Retina (tissue), 1 donor: ENCODE measurements around the gene GNG12.

Experiments
- DNase-seq: peaks from one replicate; pipeline ENCODE4 v3.0.0-alpha.2; 2016

The GNG12 gene

DNA sequence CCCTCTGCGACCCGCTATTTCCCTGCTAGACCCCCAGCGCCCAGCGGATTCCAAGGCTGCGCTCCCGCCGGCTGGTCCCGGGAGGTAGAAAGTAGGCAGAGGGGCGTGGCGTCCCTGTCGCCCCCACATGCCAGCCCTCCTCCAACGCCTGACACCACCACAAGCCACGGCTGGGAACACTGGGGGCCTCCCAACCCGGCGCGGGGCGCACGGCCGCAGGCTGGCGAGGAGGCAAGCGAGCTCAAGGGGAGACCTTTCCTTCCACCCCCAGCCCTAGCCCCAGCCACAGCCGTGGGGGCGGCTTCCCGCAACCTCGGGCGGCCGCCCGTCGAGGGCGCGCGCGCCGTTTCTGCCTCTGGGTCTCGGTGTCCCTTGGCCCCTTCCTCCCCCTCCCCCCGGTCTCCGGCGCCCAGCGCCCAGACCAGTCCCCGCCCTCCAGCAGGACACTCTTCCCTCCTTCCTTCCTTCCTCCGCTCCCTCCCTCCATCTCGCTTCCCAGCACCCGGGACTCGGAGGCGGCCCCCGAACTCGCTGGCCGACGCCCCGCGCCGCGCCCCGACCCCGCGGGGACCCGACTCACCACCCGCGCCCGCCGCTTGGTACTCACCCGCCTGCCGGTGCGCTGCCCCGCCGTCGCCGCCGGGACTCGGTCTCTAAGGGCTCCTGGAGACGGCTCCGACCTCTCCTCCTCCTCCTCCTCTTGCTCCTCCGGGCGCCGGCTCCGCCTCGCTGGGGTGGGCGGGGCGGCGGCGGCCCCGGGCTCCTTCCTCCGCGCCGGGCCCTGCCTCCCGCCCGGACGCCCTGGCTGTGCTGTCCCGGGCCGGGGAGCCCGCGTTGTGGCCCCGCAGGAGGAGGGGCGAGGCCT lies at the start of gene GNG12:
TSS of gene GNG12 (minus strand) at position 731 of the 865 bp plus-strand sequence. CDS start 125,781 bp downstream, outside the sequence.
- peak; percentile 85 for DNase-seq

DNA sequence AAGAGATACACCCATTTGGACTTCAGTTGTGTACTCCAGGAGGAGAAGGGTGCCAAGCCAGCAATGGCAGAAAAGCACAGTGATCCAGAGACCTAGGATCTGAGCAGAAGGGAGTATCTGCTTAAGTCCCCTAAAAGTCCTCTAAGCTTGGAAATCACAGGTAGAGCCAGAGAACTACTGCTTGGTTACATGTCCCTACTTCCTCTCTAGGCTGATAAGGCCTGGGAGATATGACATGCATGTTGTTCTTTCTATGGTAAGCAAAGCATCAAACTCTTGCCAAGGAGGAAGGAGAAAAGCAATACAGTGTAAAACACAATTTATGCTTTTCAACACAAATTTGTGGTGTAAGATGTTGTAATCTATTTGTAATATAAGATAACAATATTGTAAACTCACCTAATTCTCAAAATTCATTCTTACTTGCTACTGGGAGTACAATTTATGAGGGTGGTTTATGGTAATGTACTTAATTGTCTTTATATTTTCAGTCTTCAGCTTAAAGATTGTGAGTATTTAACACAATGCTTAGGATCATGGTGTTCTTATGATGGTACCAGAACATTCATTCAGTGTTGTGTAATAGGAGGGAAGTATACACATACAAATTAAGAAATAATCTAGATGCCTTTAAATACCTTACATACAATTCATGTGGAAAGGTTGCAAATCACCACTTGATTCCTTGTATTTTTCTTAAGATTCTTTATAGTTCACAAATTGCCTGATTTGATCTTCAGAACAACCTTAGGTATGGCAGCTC lies 49.1 kb upstream of the GNG12 start:
- DNase-seq: no peak

DNA sequence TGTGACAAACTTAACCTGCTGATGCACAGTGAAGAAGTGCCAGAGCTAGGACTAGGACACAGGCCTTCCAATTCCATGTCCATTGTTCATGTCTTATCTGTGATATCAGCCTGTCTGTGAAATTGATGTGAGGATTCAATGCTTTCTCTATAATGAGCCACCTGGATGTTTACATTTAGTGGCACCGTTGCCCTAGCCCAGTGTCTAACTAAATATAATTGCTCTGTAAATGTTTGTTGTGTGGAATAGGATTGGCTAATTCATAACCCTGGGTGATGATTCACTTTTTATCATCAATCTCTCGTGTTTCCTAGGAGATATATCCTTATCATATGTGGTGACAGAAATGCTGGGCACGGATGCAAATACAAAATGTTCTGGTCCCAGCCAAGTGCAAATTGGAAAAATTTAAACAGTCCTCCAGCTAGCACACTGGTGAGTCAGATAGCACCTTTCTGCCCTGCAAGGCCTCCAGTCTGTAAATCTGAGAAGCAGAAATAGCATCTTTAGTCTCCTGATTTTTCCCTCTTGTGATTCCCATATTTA lies 46.9 kb upstream of the GNG12 start:
- no peak for DNase-seq

DNA sequence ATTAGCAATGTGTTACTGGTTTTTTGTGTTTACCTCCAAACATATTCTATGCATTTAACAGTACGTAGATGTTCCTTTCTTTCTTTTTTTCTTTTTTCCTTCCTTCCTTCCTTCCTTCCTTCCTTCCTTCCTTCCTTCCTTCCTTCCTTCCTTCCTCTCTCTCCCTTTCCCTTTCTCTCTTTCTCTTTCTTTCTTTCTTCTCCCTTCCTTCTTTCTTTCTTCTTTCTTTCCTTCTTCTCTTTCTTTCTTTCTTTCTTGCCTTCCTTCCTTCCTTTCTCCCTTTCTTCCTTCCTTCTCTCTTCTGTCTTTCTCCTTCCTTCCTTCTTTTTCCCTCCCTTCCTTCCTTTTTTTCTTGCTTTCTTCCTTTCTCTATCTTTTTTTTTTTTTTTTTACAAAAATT lies 46.2 kb upstream of the GNG12 start:
- DNase-seq: no peak

DNA sequence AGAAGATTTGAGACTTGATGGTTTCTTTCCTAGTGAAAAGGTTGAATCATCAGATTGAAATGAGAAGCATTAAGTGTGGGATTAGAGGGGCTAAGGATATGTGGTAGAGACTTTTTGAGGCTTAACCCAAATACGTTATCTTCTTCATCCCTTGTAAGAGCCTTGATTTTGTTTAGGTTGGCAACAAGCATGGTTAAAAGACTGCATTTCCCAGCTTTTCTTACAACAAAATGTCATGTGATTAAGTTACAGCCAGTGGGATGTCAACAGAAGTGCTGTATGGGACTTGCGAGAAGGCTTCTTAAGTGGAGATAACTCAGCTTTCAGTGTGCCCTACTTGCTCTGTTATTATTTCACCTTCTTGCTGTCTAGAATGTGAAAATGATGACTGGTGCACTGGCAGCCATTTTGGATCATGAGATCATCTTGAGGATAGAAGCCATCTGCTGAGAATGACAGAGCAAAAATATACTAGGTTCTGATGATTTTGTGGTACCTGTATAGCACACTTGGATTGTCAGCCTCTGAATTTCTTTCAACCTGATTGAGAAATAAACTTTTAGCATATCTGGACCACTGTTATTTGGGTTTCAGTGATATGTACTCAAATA lies 41.3 kb upstream of the GNG12 start:
- no peak for DNase-seq

DNA sequence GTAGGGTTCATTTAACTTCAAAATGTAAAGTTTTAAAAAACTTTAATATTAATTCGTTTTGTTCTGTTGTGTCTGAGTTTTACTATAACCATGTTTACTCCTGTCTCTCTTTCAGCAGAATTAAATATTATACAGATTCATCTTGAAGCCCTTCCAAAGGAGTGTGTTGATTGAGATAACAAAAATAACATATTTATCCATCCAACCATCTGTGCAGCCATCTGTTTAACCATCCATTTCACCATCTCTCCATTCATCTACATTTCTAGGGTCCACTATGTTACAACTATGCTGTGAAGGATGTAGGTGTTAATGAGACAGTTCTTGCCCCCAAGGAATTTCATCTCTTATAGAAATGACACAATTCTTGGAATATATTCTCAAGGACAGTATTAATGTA lies 36.0 kb upstream of the GNG12 start:
- DNase-seq: no peak

DNA sequence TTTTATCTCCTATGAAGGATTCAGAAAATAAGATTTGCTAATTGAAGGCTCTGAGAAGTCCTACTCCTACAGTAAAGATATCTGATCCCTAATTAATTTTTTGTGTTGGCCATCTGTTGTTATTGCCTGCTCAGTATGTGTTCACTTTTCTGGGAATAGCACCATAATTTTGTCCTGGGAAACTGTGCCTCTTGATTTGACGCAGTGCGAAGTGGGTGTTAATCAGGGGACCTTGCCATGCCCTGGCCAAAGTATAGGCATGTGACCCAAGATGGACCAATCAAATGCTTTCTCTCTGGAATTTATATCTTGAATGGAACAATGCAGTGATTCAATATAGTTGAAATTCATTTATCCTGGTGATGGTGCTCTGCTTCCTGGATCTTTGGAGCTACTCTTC lies 30.4 kb upstream of the GNG12 start:
- DNase-seq: no peak

DNA sequence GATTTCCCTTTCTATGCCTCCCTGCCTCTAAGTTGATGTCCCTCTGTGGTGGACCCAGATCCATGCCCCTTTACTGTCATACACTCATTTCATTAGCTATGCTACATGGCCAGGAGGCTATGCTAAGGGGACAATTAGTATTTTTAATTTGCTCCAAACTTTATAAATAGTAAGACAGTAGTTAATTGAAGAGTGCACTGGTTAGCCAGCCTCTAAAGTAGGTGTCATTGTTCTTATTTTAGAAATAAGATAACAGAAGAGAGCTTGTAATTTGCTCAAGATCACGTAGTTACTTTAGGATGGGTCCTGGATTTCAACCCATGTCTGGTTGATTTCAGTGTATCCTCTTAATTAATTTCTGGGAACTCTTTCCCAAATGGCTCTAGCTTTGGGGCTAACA lies 29.4 kb upstream of the GNG12 start:
- no peak for DNase-seq

DNA sequence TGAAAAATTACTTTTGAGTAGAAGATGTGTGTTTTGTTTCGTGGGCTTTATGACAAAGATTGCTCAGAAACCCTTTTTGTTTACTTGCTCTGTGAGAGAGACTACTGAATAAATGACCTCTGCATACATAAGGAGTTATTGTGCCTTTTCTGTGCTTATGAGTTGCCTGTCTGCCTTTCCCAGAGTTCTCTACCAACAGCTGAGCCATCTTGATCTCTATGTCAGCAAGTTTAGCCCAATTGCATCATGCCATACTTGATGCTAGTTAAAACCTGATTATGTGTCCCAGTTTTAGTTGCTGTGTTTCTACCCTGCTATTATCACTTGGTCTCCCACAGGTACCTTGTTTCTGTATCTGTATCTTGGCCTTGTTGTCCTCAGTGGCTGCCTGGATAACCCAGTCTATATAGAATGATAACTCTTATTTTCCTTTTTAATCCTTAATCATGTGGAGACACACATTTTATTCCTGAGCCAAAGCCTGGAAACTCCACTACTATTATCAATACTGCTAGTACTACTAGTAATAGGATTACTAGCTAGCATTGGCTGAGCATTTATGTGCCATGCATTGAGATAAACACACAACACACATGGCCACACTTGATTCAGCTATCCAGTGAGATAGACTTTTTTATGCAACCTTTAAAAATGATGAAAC lies 28.7 kb upstream of the GNG12 start:
- no peak for DNase-seq

DNA sequence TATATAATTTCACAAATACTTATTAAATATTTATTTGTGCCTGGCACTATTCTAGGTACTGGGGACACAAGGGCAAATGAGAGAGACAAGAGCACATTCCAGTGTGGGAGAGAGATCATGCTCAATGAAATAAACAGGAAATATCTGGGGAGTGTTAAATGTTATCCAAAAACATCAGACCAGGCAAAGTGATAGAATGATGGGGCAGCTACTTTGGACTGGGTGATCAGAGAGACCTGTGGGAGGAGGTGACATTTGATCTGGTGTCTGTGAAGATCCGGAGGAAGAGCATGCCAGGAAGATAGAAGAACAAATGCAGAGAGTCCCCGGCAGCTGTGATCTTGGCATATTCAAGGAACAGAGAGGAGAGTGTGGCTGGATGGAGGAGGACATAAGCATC lies 27.5 kb upstream of the GNG12 start:
- DNase-seq: no peak

DNA sequence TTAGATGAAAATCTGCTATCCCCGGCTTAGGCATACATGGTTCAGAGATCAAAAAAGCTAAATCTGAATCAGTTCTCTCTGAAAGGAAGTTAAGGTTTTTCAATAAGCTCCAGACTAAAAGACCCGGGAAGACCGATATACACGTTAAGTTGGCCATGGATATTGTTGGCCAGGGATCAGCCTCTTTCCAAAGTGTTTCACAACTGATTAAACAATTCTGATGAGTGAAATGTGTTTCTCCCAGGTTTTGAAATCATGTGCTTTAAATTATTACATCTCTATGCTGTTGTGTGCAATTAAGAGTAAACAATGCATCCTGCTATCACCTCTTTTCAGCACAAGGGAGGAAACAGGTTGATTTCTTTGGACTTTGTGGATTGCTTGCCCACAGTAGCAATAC lies 23.7 kb upstream of the GNG12 start:
- no peak for DNase-seq

DNA sequence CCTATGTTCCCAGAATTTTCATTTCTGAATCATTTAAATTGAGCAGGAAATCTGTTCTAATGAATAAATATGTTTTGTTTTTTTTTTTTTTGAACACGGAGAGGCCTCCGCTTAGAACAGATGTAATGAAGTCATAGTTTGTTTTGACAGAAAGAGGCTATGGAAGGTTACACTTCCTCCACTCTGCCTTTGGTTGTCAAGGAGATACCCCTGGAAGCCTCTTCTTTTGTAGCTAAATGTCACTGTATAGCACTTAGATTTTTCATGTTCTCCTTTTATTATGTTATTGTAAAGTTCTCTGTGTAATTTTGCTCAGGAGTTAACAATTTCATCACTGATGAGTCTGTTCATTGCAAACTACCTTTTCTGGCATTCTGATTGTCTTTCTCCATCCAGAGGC lies 22.7 kb upstream of the GNG12 start:
- DNase-seq: no peak

DNA sequence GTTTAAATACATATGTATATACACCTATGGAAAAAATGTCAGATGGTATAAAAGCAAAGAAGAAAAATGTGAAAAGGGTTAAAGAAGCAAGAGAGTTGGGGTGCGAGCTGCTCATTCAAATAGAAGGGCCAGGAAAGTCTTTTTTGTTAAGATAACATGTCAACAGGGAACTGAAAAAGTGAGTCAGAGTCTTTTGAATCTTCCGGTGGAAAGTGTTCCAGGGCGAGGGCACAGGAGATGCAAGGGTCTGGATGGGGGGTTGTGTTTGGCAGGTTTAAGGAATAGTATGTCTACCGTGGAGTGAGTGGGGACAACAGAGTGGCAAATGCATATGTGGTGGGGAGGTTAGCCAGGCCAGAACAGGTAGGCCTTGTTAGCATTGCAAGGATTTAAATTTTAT lies 22.2 kb upstream of the GNG12 start:
- DNase-seq: no peak

DNA sequence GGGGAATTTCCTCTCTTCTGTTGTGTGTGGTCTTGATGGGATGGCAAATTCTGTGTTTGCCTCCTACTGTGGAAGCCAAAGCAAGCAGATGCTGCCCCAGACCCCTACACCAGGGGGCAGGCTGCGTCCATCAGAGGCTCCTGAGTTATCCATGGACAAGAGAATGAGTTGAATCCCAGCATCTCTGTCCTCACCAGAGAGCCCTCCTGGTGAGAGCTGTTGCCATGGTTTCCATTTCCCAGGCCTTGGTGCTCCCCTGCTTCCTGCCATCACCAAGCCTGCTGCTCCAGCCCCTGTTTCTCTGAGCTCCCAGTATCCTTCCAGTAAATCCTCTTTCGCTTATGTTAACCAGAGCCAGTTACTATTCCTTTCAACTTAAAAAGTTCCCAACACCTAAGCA lies 20.4 kb upstream of the GNG12 start:
- peak; percentile 64 for DNase-seq

DNA sequence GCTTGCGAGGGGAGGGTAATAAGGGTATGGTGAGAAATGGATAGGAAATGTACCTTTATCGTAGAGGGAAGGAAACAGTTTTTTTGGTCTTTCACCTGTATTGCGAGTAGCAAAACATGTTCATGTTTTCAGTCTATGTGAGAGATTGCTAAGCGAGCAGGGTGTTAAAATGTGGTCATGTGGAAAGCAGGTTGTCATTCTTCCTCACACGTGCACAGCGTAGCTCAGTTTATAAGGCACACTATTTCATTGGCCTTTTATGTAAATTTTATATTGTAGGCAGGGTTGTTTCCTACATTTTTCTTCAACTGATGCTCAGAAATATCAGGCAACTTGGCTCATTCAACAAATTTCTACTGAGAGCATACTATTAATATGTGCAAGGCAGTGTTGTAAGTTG lies 18.5 kb upstream of the GNG12 start:
- no peak for DNase-seq

DNA sequence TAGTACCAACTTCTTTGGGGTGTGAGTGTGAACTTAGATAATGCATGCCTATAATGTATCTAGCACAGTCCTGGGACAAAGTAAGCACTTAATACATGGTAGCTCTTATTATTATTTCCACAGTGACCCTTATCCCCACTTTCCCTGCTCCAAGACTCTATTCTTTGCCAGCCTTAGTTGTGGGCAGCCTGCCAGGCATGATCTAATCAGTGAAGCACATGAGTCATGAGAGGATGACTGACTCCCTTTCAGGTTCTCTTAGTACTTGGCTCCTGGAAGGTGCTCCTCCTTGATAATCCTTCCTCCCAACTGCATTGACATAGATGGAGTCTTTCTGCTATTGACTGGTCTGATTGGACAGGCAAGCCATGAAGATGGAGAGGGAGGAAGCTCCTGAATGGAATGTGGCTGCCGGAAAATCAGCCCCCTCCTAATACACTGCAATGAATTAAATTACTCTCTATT lies 17.4 kb upstream of the GNG12 start:
- DNase-seq: no peak

DNA sequence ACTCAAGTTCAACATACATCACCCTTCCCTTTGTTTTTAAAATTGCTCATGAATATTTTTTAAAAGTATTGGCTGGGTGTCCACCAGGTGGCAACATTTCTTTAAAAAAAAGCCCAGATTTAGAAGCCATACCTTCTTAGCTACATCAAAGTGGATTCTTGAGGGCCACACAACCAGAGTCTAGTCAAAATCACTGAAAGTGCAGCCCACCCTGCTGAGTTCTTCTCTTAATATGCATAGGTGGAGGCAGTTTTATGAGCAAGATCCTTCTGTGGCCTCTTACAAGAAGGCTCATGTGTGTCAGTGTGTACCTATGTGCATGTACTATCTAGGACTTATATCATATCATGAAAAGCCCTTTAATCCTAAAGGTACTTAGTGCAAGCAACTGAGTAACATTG lies 16.9 kb upstream of the GNG12 start:
- DNase-seq: peak; percentile 54

DNA sequence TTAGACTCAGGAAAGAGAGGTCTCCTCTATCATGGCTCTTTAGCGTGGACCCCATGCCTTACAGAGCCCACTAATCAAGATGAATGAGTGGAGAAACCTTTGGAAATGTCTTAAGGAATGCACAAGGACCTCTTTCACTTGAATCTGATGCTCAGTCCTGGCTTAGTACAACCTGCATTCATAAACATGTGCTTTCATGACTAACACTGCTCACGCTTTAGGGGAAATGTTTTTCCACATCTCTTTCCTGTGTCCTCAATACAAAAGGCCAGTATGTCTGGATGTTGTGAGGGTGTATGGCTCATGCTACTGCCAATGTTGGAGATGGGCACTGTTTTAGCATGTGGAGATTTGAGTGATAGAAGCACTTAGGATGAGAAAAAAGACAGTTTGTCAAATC lies 14.2 kb upstream of the GNG12 start:
- no peak for DNase-seq

DNA sequence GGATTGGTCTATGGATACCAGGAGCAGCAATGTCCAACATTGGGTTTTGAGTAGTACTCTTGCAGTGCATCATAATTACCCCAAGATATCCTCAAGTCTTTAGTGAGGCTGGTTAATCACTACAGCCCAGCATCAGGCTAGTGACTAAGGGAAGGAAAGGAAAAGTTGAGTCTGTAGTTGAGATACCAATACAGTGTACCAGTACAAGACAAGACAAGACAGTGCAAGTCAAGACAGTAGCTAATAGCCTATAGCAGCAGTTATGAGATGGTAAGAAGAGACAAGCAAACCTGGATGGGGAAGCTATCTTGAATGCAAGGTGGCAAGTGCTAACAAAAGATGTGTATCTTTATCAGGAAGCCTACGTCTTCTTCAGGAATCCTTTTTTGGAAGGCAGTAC lies 13.3 kb upstream of the GNG12 start:
- no peak for DNase-seq

DNA sequence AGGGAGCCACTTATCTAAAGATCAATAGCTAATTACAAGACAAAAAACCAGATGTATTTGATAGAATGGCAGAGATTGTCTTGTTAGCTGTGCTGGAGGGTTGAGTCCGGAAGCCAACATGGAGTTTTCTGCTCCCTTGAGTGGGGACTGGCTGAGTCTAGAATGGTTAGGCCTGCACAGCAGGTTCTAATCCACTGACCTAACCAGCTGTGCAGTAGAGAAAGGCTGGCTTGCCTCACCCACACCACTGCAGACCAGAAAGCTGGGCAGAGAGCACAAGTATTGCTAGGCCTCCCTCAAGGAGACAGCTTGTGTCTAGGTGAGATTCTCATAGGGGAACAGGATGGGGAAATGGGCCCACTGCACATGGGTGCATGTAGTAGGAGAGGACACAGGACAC lies 11.7 kb upstream of the GNG12 start:
- DNase-seq: no peak

DNA sequence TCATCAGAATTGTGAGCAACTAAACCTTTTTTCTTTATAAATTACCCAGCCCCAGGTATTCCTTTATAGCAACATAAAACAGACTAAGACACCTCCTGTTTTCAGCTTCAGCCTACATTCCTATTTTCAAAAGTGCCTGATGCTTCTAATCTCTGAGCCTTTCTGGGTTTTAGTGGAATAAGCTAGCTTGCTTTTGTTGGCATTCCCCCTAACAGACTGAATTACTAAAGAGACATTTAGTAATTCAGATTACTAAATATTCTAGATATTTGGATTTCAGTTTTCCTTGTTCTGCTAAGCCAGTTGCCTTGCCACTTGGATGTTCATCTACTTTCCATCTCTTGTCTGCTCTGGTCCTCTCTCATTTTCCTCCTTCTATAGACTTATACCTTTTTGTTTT lies 10.5 kb upstream of the GNG12 start:
- DNase-seq: no peak

DNA sequence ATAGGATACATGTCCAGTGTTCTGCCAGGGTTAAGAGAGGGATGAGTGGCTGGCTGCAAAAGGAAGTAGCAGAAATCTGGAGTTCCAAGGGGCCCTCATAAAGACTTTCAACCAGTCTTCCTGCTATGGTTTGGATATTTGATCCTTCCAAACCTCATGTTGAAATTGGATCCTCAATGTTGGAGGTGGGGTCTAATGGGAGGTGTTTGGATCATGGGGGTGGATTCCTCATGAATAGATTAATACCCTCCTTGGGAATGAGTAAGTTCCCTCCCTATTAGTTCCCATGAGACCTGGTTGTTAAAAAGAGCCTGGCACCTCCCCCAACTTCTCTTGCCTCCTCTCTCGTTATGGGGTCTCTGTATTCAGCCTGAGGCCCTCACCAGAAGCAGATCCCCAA lies 10.1 kb upstream of the GNG12 start:
- no peak for DNase-seq

DNA sequence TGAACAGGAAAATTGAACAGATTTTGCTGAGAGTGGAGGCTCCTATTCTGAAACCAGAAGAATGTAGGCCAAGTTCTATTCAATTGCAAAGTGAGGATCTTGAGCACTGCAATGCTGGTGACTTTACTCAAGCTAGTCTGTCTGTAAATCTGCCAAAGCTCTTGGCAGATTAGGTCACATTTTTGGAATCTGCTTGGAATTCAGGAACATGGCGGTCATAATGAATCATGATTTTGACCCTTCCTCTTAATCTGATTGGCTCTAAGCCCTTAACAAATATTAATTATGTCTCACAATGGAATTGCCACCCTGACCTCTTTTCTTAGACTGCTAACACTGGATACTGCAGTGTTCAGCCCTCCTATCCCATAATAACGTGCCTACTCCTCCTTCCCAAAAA lies 7.2 kb upstream of the GNG12 start:
- no peak for DNase-seq
